Measurements from ENCODE around the gene TMCO6. TPM values are rescaled to one million over a fixed set of nuclear protein-coding genes. Genes with fewer than 3 reads are reported as not detected.

The TMCO6 gene
- total RNA-seq, 1 donor from 2014 or later, result 7.5 TPM

GRCh38 chr5:140674211-140674610 is 35.0 kb downstream of the TMCO6 start:
- no peak for DNase-seq

DNA sequence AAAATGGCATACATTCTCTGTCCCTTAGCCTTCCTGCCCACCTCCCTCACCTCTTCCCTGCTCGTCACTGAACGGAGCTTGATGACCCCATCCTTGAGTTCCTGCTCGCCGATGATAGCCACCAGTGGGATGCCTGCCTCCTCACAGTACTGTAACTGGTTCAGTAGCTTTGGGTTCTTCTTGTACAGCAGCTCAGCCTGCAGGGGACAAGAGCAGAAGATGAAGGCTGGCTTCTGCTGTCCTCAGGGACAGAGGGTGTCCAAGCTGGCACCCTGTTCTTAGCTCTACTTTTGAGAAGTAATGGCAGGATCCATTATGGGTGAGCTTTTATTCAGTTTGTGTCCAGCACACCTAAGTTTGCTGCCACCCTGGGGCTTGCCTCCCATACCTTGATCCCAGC is 35.4 kb downstream of the TMCO6 start:
- DNase-seq, result no peak

GRCh38 chr5:140677947-140678346 is 38.7 kb downstream of the TMCO6 start:
- no peak for DNase-seq

GRCh38 chr5:140678993-140679392 is 39.7 kb downstream of the TMCO6 start:
- DNase-seq, result no peak

- no peak for DNase-seq
These were observed 51.2 kb downstream of the TMCO6 start for GRCh38 chr5:140690376-140690932.

DNA sequence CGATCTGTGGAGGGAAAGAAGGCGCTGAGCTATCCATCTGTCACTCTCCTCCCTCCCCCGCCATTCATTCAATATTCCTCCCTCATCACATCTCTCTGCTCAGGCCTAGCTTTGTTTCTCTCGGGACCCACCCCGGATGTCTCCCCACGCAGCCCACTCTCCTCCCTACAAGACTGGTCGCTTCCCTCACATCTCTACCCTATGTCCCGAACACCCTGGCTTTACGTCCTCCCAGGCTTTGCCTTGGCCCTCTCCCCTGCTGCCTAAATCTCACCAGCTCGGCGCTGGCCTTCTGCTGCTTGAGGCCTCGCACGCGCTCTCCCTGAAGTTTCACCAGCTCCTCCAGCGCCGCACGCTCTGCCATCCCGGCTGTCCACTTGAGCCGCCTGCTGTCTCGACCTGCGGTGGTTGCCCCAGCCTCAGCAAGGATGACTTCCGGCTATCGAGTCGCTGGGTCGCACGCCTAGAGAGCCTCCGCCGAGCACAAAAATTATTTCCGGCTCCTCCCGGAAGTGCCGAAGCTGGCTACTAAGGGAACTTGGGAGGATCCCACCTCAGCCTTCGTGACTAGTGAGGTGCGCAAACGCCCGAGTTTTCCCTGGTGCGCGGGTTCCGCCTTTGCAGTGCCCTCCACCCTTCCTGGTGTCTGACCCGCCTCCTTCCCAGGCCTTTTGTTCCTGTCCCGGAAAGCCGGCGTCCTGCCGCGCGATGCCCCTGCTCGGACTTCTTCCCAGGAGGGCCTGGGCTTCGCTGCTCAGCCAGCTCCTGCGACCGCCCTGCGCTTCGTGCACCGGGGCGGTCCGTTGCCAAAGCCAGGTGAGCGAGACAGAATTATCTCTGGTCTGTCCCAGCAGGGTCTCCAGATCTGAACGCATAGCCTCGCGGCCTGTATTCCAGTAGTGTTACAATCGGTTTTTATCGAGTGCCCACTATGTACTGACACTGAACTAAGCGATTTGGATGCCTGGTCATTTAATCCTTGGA is 52.0 kb downstream of the TMCO6 start, which contains the start of the genes HARS1 and HARS2:
Gene HARS1 (minus strand): TSS at position 430 of the 984 bp plus-strand sequence. CDS start 66 bp downstream, at position 364.
Gene HARS2 (plus strand): TSS at position 515 of the 984 bp plus-strand sequence. CDS start 194 bp downstream, at position 709.
- DNase-seq, result peak; percentile 88

DNA sequence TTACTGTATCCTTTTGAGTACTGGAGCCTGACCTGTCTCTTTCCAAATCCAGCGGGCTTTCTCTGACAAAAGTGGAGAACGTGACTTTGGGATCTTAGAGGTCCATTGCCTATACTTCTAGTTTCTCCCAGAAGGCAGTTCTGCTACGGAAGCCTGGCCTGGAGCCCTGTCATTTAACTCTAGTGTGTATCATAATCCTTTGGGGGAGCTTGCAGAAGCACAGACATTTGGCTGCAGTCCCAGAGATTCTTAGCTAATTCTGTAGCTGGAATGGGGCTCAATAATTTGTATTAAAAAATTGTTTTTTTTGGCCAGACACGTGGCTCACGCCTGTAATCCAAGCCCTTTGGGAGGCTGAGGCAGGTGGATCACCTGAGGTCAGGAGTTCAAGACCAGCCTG is 55.0 kb downstream of the TMCO6 start:
- no peak for DNase-seq

Other genes starting within 250 kb of the TMCO6 start
- 104 TPM for gene ANKHD1, start 237.6 kb upstream of the TMCO6 start, total RNA-seq
- not detected for gene EIF4EBP3, start 91.8 kb upstream of the TMCO6 start, total RNA-seq
- gene SRA1, start 82.0 kb upstream of the TMCO6 start, total RNA-seq, result 17.0 TPM
- gene APBB3, start 74.9 kb upstream of the TMCO6 start, total RNA-seq, result 24.5 TPM
- 3.7 TPM for gene SLC35A4, start 74.6 kb upstream of the TMCO6 start, total RNA-seq
- gene CD14, start 6.3 kb upstream of the TMCO6 start, total RNA-seq, result 15.4 TPM
- 27.8 TPM for gene NDUFA2, start 8.2 kb downstream of the TMCO6 start, total RNA-seq
- 55.7 TPM for gene IK, start 8.4 kb downstream of the TMCO6 start, total RNA-seq
- gene WDR55, start 25.5 kb downstream of the TMCO6 start, total RNA-seq, result 14.2 TPM
- gene DND1, start 34.1 kb downstream of the TMCO6 start, total RNA-seq, result 0.31 TPM
- gene HARS1, start 51.9 kb downstream of the TMCO6 start, total RNA-seq, result 70.7 TPM
- 31.0 TPM for gene HARS2, start 52.0 kb downstream of the TMCO6 start, total RNA-seq
- 47.1 TPM for gene ZMAT2, start 61.0 kb downstream of the TMCO6 start, total RNA-seq
- 6.6 TPM for gene PCDHA1, start 146.7 kb downstream of the TMCO6 start, total RNA-seq
- 11.5 TPM for gene PCDHA2, start 155.4 kb downstream of the TMCO6 start, total RNA-seq
- gene PCDHA3, start 161.6 kb downstream of the TMCO6 start, total RNA-seq, result 21.2 TPM
- gene PCDHA4, start 167.6 kb downstream of the TMCO6 start, total RNA-seq, result 18.6 TPM
- 13.1 TPM for gene PCDHA5, start 182.2 kb downstream of the TMCO6 start, total RNA-seq
- 24.8 TPM for gene PCDHA6, start 188.5 kb downstream of the TMCO6 start, total RNA-seq
- 18.1 TPM for gene PCDHA7, start 194.8 kb downstream of the TMCO6 start, total RNA-seq
- 11.1 TPM for gene PCDHA8, start 201.7 kb downstream of the TMCO6 start, total RNA-seq
- 18.6 TPM for gene PCDHA9, start 208.9 kb downstream of the TMCO6 start, total RNA-seq
- gene PCDHA10, start 216.4 kb downstream of the TMCO6 start, total RNA-seq, result 20.3 TPM
- gene PCDHA11, start 229.5 kb downstream of the TMCO6 start, total RNA-seq, result 38.8 TPM
- 19.8 TPM for gene PCDHA12, start 235.9 kb downstream of the TMCO6 start, total RNA-seq
- gene PCDHA13, start 242.7 kb downstream of the TMCO6 start, total RNA-seq, result 20.9 TPM

Measured in occipital lobe (tissue), 2 donors.